HG02642 (cell line): ENCODE measurements around the gene TWNK.
A peak's percentile ranks its signal among the peaks of the same experiment; 100 is the strongest.

Source experiments
- ATAC-seq: cut with Tn5 transposase; IDR thresholded peaks from one replicate; pipeline ENCODE4 v1.9.1; 2021; ENCODE audit warnings: mild to moderate bottlenecking; ENCODE audit not compliant: unreplicated experiment, poor library complexity

The TWNK gene

GRCh38 chr10:100986952-100987684 is at the start of gene TWNK, which contains the start of gene MRPL43:
Gene TWNK, plus strand, starts transcription at chr10:100987543. Its CDS starts 668 bp downstream, at chr10:100988211.
Gene MRPL43, minus strand, starts transcription at chr10:100987497. Its CDS starts 54 bp downstream, at chr10:100987443.
- ATAC-seq, result peak; percentile 82

- ATAC-seq, result no peak
Measured at GRCh38 chr10:100939763-100940344, 47.5 kb upstream of the TWNK start.

DNA sequence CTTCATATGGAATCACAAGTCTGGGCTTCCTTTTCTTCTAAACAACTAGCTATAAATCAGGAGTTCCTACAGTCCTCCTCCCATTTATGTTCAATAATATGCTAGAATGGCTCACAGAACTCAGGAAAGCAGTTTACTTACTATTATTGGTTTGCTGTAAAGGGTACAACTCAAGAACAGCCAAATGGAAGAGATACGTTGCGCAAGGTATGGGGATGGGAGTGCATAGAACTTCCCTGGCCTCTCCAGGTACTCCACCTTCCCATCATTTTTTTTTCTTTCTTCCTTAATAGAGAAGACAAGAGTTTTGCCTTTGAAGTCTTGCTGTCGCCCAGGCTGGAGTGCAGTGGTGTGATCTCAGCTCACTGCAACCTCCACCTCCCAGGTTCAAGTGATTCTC is 45.1 kb upstream of the TWNK start:
- ATAC-seq, result no peak

GRCh38 chr10:100943508-100943907 is 43.8 kb upstream of the TWNK start:
- ATAC-seq, result no peak

DNA sequence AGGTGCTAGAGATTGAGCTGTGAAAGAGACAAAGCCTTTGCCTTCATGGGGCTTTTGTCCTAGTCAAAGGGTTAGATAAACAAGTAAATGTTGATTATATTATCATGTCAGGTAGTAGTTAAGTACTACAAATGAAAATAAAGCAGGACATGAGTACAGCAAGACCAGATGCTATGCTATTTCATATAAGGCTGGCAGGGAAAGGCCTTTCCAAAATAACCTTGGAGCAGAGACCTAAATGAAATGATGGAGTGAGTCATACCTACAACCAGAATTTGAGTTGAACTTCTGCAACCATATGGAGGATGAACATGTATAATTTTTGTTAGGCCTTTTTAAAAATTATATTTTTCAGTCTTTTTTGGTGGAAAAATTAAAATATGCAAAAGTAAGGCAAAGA is 41.6 kb upstream of the TWNK start:
- ATAC-seq, result no peak

- ATAC-seq, result no peak
Measured at GRCh38 chr10:100948916-100949315, 38.4 kb upstream of the TWNK start.

DNA sequence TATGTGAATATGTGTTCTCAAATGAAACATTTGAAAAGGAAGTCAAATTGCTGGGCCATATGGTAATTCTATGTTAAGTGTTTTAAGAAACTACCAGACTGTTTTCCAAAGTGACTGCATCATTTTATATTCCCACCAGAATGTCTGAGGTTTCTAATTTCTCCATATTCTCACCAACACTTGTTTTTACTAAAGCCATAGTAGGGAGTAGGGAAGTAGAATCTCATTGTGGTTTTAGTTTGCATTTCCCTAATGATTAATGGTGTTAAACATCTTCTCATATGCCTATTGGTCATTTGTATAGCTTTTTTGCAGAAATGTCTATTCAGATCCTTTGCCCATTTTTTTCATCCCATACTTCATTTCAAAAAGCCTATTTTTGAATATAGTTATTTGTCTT is 27.1 kb upstream of the TWNK start:
- no peak for ATAC-seq

GRCh38 chr10:100962351-100963080 is 24.8 kb upstream of the TWNK start:
- no peak for ATAC-seq

DNA sequence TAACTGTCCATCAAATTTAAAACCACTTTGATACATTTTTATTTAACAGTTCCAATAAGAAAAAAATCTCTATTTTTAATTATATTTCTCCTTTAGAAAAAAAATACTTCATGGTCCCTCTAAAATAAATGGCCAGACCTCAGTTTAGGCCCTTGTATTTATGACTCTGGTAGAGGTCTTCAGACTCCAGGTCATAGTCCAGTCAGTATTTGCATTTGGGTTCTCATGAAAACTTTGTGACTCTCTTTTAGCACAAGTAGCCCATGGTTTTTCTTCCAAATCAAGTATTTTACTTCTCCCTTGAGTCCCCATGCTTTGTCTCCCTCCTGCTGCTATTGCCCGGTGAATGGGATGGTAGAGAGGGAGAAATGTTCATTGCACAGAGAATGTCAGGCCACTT is 23.5 kb upstream of the TWNK start:
- no peak for ATAC-seq

GRCh38 chr10:100965820-100966219 is 21.5 kb upstream of the TWNK start:
- ATAC-seq, result no peak

DNA sequence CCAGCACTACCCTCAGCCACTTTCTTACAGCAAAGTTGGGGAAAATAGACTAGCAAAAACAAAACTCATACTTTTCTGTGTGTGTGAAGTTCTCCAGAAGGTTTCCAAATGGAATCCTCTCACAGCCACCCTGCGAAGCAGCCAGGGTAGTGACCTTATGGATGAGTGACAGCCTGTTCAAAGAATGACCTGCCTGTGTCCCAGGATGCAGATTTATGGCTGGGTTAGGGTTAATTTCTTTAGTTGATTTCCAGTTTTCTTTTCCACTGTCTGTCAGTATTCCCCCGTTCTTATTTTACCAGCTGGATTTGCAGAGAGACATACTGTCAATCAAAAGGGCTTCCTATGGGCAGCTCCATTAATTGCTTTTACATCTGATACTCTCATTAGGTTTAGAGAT is 20.5 kb upstream of the TWNK start:
- no peak for ATAC-seq

- ATAC-seq, result no peak
Measured at GRCh38 chr10:100967332-100967731, 20.0 kb upstream of the TWNK start.

GRCh38 chr10:100968062-100968736 is 19.1 kb upstream of the TWNK start:
- no peak for ATAC-seq

- peak; percentile 13 for ATAC-seq
Measured at GRCh38 chr10:100968863-100969186, 18.5 kb upstream of the TWNK start.

GRCh38 chr10:100969187-100970075 is 17.9 kb upstream of the TWNK start, which contains the start of gene SEMA4G:
Gene SEMA4G, plus strand, starts transcription at chr10:100969504. Its CDS starts 3,409 bp downstream, at chr10:100972913.
- peak; percentile 59 for ATAC-seq

DNA sequence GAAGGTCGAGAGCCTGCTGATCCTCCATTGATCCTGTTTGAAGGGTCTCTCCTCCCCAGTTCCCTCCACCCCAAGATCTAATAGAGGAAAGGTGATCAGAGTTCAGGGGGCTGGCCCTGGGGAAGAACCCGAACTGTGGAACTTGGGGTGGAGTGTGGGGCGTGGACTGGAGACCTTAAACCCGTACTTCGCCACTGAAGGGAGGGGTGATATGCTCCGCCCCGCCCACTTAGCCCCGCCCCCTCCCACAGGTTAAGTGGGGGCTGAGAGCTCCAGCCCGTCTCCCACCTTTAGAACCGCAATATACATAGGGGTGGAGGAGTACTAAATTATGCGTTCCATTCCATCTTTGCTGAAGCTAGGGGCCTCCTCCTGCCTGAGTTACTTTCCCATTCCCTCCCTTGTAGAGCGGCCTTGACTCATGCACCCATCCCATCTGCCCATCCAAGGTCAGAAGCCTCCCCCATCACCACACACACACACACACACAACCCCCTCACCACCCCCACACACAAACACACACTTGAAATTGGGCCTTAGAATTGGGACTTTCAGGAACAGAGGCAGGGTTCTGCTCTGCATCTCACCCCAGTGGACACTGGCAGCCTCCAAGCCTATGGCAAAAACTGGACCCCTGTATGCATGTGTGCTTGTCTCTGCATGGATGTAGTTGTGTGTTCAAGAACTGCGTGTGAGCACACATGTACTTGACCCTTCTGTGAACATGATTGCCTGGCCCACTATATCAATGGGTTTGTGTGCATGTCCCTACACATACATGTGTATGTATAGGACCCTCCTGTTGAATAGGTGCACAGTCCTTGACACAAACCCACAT is 17.0 kb upstream of the TWNK start:
- no peak for ATAC-seq

- ATAC-seq, result no peak
Measured at GRCh38 chr10:100970914-100971811, 16.2 kb upstream of the TWNK start.
